Measurements from ENCODE around the gene MANBA.
"Not testable (repeated sequence)": the region's sequence is repeated elsewhere in the genome, so short reads cannot be mapped to it uniquely, and the experiment has no call there.

Gene MANBA

DNA sequence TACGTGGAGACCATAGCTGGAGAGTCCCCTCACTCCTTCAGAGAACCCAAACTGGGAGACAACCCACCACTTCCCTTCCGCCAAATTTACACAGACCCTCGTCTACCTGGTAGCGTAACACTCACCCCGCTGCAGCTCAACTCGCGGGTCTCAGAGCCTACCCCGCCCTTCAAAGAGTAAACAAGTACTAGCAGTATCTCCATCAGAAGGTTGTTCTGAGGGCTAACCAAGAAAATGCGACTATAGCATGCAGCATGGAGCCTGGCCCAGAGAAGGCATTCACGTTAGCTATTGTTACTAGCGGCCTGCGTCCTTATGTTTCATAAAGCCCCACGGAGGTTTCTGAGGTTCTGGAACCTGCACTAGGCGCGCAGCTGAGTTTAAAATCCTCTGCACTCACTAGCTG lies 531 bp upstream of the MANBA start:
- no peak for DNase-seq

DNA sequence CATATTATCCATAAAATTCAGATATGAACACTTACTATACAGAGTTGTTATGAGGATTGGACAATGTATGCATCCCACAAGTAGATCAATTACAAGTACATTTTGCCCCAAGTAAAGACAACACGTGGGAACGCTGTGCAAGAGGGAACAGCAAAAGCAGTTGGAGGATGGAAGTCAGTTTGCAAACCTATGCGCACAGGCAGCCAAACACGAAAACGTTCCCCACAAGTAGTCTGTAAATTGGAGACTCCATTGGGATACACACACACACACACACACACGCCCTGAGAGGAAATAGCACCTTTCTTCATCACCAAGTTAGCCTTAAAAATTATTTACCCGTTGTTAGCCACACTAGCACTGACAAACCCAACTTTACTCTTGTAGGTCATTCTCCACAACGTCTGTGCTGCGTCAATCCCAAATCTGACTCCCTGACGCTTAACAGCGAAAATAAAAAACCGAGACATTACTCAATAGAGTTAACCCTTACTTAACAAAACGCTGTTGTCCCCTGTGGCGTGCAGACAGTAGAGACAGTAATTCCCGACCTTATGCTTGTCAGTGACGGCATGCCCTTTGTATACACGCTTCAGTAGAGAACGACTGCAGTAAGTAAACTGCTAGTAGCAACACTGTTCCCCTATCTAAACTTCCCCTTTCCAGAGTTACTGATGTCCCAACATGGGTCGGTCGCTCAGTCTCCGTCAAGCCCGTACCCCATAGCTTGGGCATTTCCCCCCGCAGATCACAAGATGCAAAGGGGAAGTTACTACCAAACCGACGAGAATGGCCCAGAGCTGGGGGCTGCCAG lies 730 bp downstream of the MANBA start:
- peak; percentile 51 to 87 for DNase-seq

DNA sequence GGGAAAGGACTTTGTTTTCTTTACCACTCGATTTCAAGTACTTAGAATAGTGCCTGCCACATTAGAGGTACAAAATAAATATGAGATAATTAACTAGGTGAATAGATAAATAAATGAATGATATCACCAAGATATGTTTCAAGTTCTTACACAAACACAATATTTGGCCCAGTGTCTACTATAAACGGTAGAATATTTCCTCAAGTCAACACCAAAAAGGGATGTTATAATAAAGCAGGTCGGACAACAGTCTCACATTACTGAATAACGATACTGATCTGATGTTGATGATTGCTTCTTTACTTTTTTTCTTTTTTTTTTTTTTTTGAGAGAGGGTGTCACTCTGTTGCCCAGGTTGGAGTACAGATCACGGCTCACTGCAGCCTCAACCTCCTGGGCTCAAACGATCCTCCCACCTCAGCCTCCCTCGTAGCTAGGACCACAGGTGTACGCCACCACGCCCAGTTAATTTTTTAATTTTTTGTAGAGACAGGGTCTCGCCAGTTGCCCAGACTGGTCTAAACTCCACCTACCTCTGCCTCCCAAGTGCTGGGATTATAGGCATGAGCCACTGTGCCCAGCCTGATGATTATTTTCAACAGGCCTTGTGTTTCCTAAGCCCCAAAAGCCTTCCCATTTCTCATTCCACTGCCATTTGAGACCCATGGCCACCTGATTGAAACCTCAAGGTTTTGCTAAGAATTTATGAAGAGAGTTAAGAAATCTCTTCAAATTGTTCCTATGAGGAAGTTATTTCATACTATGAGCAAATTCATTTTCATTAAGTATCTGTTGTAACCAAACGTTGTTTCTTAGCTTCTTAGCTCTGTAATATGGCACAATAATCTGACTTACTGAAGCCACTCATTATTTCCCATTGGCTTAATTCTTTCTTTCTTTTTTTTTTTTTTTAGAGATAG lies 2.3 kb downstream of the MANBA start:
- no peak for DNase-seq

DNA sequence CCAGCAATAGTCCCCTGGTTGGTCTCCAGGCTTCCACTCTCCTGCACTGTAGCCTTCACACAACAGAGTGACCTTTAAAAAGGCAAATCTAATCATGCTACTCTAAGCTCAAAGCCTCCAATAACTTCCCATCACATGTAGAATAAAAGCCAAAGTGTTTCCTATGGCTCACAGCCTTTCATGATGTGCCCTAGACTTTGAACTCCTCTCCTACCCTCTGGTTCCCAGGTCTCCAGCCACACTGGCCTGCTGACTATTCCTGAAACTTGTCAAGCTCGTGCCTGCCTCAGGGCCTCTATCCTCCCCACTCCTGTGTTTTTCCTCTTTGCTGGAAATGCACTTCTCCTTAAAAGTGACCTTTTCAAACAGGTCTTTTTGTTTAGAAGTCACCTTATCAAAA lies 3.1 kb downstream of the MANBA start:
- DNase-seq: no peak

DNA sequence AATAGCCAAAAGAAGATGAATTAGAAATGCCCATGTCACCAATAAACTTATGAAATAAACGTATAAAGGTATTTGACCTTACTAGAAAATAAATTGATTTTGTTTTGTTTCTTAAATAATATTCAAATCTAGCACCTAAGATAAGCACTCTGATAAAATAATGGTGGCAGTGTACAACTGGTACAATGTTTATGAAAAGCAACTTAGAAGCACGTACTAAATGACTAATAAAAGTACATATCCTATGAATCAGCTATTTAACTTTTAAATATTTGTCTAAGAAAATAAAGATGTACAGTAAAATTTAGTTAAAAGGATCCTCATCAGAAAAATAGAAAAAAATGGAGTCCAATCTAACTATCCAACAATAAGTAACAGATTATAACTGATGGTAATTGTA lies 6.7 kb downstream of the MANBA start:
- no peak for DNase-seq

DNA sequence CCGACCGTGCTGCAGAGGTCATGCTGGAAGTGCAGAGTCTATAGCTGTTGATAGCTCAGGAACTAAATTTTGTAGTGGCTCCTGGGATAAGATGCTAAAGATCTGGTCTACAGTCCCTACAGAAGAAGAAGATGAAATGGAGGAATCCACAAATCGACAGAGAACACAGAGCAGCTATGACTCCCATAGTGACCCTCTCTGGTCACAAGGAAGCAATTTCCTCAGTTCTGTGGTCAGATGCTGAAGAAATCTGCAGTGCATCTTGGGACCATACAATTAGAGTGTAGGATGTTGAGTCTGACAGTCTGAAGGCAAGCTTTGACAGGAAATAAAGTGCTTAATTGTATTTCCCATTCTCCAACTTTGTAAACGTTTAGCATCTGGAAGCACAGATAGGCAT lies 8.8 kb downstream of the MANBA start:
- DNase-seq: no peak

DNA sequence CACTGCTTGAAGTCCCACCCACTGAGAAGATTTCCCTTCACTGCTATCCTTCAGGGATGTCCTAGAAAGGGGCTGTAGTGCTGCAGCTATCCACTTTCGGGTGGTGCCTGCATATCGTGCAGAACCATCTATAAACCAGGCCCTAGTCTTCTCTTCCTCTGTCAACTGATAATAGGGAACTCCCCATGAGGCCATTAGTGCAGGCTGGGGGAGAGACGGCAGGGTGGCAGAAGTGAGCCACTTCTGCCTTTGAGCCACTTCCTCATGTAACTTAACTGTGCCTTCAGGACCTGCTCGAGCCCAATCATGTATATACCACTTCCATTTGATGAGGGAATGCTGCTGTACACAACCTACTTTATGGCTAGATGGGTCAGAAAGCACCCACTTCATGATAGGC lies 17.4 kb downstream of the MANBA start:
- peak; percentile 15 to 69 for DNase-seq

DNA sequence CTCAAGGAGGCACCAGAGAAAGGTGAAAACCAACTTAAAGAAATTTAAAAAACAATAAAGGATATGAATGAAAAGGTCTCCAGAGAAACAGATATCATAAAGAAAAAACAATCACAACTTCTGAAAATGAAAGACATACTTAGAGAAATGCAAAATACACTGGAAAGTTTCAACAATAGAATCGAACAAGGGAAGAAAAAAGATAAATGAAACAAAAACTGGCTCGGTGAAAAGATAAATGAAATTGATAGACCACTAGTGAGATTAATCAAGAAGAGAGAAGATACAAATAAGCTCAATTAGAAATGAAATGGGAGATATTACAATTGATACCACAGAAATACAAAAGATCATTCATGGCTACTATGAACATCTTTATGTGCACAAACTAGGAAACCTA lies 22.0 kb downstream of the MANBA start:
- DNase-seq: not testable (repeated sequence)

DNA sequence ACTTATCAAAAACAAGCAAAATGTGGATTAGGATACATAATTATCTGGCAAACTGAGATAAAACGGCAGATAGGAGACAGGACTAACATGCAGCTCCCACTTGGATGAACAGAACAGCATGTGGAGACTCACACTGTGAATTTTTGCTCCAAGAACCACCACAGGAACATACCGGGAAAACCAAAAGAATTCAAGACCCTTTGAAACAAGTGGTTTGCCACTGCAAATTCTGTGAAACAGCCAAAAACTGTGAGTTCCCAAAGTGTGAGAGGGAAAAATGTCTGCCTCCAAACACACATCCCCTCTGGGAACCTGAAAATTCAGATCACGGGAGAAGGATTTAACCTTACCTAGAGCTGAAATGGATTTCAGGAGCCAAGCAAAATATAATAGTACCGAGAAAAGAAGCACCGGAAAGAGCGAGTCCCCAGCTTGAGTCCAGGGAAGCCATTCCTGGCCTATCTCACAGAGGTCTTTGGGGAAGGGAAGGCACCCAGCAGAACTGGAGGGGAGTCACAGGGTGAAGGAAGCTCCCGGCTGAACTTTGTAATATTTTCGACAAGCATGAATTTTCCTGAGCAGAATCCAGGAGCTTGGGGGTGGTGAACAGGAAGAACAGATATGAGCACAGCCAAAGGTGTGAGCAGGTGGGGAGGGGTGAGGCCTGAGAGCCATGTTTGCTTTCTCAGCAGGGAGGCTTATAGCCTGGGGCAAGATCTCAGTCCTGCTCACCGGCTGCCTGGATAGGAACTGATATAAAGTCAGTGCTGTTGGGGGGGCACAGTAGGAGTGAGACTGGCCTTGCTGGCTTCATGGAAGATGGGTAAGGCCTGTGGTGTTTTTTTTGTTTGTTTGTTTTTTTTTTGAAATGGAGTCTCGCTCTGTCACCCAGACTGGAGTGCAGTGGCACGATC lies 23.9 kb downstream of the MANBA start:
- no peak for DNase-seq

DNA sequence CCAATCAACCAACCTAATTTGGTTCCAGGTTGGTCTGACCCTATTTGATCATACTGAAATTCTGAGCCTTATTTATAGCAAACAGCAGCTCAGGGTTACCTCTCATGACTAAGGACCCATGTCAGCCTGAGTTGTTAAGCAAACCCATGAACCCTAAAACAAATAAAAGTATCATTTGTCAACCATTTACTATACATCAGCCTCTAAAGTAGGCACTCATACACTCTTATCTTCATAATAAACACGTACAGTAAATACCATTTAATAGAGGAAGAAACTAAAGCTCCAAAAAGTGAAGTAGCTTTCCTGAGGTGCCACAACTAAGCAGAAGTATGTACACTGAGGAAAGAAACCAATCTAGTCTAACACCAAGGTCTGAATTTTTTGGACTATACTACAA lies 25.2 kb downstream of the MANBA start:
- no peak for DNase-seq

DNA sequence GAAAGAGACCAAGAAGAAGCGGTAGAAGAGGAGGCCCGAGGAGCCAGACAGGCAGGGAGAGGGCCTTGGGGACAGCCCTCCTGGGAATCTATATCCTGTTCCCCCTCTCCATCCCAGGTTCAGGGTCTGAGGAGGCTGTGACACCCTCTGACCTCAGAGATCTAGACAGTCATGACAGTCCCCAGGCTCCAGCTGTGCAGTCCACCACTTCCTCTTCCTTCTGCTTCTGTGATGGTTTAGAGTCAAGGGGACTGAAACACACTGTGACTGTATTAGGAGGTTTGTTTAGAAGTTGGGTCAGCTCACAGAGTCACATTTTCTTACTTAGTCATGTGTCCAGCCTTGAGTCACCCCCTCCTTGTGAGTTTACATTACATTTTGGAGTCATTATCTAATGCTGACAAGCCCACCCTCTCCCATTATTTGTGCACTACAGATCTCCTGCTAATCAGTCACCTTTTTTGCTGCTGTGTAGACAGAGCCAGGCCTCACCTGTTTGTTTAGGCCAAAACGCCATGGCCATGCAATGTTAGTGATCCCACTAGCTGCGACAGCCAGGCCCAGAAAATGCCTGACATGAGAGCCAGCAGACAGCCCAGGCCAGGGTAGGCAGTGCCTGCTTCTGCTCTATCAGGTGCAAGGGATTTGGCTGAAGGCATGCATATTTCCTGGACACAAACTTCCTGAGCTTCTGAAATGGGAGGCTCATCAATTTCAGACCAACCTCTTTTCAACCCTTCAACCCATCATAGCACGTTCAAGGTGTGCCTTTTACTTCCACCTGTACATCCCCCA lies 26.0 kb downstream of the MANBA start:
- DNase-seq: peak; percentile 5 to 47

DNA sequence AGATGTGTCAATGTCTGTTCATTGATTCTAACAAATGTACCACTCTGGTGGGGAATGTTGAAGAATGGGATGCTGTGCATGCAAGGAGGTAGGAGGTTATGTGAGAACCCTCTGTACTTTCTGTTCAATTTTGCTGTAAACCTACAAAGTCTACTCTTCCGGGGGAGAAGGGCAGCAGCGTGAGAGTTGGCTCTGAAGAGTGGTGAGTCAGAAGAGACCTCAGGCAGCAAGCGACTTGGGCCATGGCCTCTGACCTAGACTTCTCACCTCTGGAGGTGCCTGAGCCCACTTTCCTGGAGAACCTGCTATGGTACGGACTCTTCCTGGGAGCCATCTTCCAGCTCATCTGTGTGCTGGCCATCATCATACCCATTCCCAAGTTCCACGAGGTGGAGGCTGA lies 26.7 kb downstream of the MANBA start:
- DNase-seq: no peak

DNA sequence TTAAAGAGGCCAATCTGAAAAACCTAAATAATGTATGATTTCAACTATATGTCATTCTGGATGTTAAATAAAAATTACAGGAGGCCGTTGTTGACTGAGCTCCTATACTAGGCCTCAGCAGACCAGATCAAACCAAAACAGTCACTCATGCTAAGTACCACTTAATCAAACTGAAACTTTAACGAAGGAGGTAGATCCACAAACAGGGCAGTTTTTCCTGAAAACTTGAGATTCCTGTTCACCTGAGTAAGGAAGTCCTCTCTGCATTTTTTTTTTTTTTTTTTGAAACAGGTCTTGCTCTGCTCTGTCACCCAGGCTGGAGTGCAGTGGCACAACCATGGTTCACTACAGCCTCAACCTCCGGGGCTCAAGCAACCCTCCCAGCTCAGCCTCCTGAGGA lies 27.7 kb downstream of the MANBA start:
- DNase-seq: no peak

DNA sequence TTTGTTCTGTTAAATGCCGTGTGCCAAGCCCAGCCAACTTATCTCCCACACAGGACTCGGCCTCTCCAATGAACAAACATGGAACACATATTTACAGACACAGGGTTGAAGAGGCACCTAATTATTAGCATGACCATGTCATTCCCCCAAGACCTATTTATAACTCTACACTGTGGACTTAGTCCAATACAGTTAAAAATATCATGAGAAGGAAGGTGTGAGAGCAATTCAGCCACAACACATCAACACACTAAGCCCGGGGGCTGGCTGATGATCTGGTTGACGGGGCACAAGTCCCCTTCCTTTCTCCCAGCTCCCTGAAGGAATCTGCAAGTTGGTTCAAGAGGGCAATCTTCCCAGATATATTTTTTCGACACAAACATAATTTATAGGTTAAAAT lies 28.1 kb downstream of the MANBA start:
- no peak for DNase-seq

DNA sequence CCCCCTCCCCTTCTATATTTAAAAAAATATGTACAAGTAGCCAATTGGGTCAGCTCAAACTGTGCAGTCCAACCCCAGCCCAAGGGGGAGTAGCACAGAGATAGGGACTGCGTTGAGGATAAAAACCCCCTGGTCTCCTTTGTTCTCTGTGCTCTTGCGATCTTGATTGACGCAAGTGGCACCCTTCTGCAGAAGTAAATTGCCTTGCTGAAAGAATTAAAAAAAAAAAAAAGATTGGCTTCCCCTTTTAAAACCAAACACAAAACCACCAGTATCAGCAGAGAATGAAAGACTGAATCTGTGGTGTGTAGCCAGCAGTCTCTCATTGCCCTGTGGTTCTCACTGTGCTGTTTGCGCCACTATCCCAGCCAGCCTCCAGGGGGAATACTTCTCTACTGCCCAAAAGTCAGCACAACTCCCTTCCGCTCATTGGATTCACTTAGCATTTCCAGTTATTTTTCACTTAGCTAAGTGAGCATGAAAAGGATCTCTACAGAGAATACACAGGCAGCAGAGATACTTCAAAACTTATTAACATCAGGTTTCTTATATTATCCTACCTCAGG lies 29.7 kb downstream of the MANBA start:
- no peak for DNase-seq

DNA sequence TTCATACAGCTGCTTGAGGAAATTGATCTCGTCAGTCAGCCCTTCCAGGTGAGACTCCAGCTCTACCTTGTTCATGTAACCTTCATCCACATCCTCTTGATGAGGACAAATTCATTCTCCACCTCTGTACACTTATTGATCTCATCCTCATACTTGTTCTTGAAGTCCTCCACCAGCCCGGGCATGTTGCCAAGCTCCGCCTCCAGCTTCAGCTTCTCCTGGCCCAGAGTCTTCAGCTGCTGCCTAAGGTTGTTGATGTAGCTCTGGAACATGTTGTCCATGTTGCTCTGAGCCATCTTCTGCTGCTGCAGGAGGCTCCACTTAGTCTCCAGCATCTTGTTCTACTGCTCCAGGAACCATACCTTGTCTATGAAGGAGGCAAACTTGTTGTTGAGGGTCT lies 31.3 kb downstream of the MANBA start:
- not testable (repeated sequence) for DNase-seq

DNA sequence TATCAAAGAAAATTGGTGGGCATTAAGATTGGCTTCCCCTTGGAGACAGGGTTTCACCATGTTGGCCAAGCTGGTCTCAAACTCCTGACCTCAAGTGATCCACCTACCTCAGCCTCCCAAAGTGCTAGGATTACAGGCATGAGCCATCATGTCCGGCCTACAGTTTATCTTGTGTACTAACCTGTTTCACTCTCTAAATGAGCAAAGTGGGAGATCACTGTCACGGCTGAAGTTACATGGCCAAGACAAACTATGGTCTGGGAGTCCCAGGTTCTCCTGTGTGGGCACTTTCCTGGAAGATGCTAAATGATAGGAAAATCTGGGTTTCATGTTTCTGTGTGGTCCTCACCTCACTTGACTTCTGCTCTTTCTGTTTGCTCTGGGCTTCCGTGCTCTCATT lies 33.8 kb downstream of the MANBA start:
- DNase-seq: not testable (repeated sequence)

DNA sequence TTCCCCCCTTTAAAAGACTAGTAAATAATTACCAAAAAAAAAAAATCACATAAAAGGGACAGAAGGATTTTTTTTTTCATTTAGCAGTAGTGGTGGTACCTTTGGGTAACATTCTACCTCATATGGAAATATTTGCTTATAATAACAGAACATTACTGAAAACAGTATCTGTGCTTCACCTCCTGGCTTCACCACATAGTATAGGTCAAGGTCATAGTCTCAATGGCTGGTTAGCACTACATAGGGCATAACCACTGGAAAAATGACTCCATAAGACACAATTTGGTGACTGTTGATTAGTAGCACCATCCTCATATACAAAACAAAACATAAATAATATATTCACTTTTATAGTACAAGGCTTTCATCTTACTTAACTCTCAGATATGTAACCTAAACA lies 34.7 kb downstream of the MANBA start:
- no peak for DNase-seq

DNA sequence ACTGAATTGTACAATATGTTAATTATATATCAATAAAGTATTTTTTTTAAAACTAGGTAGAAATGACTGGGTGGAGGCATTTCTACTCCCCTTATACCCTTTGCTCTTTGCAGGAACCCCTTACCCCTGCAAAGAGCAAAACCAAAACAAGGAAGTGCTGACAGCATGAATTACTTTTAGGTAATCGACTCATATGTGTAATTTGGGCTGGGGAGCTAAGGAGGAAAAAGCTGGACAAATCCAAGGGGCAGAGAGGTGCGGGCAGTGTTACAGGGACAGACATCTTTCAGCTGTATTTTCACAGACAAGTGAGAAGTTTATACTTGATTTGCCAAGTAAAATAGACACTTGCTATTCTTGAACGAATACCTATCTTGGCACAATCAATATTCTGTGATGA lies 35.5 kb downstream of the MANBA start:
- DNase-seq: no peak

DNA sequence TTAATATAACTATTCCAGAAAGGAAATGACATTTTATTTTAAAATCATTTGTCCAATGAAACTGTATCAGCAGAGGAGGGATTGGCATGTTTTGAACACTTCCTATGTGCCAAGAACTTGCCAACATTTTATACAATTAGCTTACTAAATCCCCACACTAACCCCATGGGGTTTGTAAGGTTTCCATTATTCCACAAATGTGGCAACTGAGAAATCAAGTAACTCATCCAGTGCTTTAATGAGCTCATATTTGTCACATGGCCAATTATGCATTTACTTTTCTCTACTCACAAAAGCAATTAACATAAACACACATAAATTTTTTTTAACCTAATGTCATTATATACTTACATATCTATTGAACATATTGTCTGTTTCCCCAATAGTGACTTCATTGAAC lies 37.3 kb downstream of the MANBA start:
- no peak for DNase-seq

DNA sequence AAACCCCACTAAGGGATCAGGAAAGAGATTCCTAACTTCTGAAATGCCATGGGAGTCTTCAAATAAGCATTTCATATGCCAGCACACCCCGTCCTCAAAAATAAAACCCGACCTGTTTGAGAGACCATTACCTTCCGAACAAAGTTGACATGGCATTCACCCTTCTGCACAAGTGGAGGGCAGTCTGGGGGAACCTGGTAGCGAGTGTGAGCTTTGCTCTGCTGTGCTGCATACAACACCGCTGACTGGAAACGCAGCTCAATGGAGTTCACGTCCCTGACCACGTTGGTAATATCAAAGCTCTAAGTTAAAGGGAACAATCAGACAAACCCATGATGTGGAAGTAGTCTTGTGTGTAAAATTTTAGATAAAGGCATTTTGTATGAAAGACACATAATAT lies 38.0 kb downstream of the MANBA start:
- no peak for DNase-seq
